Stimulated activated CD8-positive, alpha-beta memory T cell treated with anti-CD3 and anti-CD28 coated beads, Interleukin-4, amount 100 ng/mL, for 1 hour (primary cell): ENCODE data around the gene FNDC3A.
A peak's percentile ranks its signal among the peaks of the same experiment; 100 is the strongest.

Experiments used
- DNase-seq, 2 donors: peaks; one replicate each; pipeline ENCODE4 v3.0.0-alpha.2; 2020; ENCODE audit warnings: low read depth in 2 of 2, low spot score in 1 of 2

The FNDC3A gene

GRCh38 chr13:49247643-49248621, 272.2 kb downstream of the FNDC3A start, which contains the start of gene CDADC1:
Gene CDADC1 (plus strand): TSS chr13:49247925. CDS start chr13:49248038, 113 bp downstream.
- DNase-seq, result peak; percentile 84 to 87

- no peak for DNase-seq
Observed at GRCh38 chr13:49248622-49249002, 272.9 kb downstream of the FNDC3A start.

- DNase-seq, result no peak
Observed at GRCh38 chr13:49251326-49251725, 275.6 kb downstream of the FNDC3A start.

- DNase-seq, result no peak
Observed at GRCh38 chr13:49253310-49253709, 277.6 kb downstream of the FNDC3A start.

GRCh38 chr13:49254007-49254406, 278.3 kb downstream of the FNDC3A start:
- DNase-seq, result no peak

- DNase-seq, result no peak
Observed at GRCh38 chr13:49256841-49257240, 281.1 kb downstream of the FNDC3A start.

- no peak for DNase-seq
Observed at GRCh38 chr13:49258089-49258796, 282.5 kb downstream of the FNDC3A start.
